Right lobe of liver (tissue), 4 donors: Measurements from ENCODE around the gene ZNF320.

Experiments used
- CTCF ChIP-seq, 4 donors: fragments of 200-600 bp in 3 of 4; fragments of 450-650 bp in 1 of 4; IDR thresholded peaks; one replicate each; pipeline versions ENCODE4 v1.5.1 to v1.8.0; 2016 to 2022; ENCODE audit warnings: antibody characterized with exemption in 4 of 4, mild to moderate bottlenecking in 2 of 4
- POLR2A ChIP-seq: fragments of 450-650 bp; IDR thresholded peaks from one replicate; pipeline ENCODE4 v1.6.1; 2017; ENCODE audit warnings: antibody characterized with exemption, mild to moderate bottlenecking
- donor health status: DM: no; HTN: no; CAD: no.
- donor health status: DM: no; HTN: no; CAD: no.
- donor health status: DM: no; HTN: yes; CAD: no.

- TF ChIP-seq CTCF (IDR thresholded peaks at IDR 0.05) (no peak), POLR2A (no peak)
Observed at GRCh38 chr19:52901842-52902241, 4.4 kb upstream of the ZNF320 start.
